HG02678 (cell line): Measurements from ENCODE around the gene FXYD6.
"Not testable (repeated sequence)": the region's sequence is repeated elsewhere in the genome, so short reads cannot be mapped to it uniquely, and the experiment has no call there.

Experiments used
- ATAC-seq: cut with Tn5 transposase; IDR thresholded peaks from one replicate; pipeline ENCODE4 v1.9.1; 2021; ENCODE audit warnings: mild to moderate bottlenecking, moderate library complexity; ENCODE audit not compliant: unreplicated experiment

FXYD6 gene, protein sequence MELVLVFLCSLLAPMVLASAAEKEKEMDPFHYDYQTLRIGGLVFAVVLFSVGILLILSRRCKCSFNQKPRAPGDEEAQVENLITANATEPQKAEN

DNA sequence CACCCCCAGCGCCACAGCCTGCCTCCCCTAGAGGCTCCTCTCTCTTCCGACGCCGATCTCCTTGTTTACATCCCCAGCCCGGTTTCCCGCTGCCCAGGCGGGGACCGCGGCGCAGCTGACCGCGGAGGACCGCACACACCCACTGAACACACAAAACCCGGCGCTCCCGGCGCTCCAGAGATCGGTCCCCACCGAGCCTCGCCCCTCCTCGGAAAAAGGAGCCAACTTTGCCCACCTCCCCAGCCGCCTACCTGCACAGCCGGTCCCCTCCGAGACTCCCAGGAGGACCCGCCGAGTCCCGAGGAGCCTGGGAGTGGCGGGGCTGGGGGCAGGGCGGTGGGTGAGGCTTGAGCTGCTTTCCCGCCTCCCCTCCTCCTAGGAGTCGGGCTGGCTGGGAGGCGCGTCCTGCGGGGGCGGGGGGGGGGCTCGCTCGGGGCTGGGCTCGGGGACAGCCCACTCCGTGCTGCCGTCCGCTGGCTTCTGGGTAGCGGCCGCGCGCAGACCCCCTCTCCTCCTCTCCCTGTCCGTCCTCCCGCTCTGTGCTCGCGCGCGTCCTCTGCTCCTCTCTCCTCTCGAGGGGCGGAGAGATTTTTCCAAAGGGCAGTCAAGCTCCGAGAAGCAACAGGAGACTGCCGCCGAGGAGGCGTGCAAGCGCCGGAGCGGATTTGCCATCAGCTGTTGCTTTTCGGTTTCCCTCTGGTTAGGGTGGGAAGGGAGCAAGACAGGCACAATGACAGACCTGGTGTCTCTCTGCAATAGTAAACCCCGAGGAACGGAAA lies at the start of gene FXYD6:
TSS of gene FXYD6 (minus strand) at position 318 of the 779 bp plus-strand sequence. CDS start 33,882 bp downstream, outside the sequence.
- no peak for ATAC-seq

DNA sequence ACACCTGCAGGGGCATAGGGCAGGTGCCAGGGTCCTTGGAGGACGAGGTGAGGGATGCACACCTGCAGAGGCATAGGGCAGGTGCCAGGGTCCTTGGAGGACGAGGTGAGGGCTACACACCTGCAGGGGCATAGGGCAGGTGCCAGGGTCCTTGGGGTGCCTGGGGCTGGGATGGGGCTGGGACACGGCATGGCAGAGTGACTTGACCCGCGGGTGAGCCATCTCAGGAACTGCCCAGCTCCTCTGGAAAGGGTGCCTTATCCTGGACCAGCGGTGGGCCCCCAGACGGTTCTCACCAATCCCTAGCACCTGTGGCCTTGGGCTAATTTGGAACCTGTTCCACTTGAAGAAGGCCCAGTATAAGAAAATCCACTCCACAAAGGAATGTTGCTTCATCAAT lies 49.7 kb upstream of the FXYD6 start:
- not testable (repeated sequence) for ATAC-seq

DNA sequence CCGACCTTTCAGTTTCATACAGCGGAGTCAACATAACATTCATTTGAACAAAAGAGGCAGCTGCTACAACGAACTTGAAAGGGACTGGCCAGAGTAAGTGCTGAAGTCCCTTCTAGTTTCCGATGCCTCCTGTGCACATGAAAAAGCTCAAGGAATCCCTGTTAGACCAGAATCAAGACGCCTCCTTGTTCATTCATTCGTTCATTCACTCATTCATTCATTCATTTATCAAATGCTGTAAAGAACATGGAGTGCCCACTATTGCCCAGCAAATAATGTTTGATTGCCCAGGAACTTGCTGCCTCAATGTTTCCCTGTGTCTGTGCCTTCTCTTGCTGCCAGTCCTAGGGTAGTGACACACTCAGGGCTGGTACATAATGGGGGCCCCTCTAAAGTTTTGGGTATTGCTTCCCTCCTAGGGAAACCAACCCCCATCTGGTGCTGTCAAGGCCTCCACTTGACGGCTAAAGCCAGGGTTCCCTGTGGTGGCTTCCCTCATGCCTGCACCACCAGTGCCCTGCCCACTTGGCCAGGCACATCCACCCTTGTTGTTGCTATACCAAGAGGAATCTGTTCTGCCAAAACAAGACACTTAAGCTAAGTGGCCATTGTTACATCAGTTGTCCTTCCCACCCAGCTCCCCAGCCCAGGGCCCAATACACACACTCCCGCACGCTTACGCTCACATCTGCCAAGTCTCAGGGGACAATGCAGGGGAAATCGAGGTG lies 48.9 kb upstream of the FXYD6 start:
- ATAC-seq: no peak

DNA sequence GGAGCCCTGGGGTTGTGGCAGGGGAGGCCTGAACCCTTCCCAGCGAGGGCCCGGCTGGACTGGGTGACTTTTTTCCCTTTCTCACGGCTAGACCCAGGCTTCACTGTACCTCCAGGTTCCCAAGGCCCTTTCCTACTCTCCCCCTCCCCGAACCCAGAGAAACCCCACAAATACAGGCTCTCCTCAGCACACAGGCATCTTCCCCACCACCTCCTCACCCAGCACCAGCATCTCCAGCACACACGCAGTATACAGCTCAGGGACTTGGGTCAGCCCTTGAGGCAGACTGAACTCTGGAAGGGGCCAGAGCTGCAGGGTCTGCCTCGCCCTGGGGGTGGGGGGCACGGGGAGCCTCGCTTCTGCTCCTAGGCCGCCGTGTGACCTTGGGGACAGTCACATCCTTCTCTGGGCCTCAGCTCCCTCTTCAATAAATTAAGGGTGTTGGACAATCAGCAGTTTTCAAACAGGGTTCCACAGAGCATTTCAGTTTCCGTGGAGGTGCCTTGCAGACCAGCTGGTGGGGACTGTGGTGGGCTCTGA lies 48.2 kb upstream of the FXYD6 start:
- no peak for ATAC-seq

DNA sequence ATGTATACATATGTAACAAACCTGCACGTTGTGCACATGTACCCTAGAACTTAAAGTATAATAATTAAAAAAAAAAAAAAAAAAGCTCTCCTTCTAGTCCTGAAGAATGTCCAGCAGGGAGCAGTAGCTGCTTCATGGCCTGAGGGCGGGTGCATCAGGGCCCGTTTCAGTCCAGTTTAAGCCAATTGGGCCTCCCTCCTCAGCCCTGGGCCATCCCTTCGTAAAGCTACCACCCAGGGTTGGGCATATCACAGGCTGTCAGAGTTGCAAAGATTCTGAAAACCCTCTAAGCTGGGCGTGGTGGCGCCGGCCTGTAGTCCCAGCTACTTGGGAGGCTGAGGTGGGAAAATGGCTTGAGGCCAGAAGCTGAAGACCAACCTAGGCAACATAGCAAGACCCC lies 47.3 kb upstream of the FXYD6 start:
- no peak for ATAC-seq

DNA sequence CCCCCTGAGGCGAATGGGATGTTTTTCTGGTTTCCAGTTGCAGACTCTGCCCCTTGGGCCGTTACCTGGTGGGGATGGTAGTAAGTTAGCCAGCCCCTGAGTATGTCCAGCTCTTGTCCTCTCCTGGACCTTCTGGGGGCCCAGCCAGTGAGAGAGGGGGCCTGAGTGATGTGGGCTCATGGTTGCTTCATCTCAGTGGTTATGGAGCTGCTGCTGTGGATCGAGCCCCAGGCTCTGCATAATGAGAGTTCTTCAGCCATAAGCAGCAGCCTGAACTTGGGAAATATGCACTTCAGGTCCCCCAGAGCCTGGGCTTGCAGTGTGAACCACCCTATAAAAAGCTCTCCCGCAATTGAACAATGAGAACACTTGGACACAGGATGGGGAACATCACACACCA lies 46.8 kb upstream of the FXYD6 start:
- no peak for ATAC-seq

DNA sequence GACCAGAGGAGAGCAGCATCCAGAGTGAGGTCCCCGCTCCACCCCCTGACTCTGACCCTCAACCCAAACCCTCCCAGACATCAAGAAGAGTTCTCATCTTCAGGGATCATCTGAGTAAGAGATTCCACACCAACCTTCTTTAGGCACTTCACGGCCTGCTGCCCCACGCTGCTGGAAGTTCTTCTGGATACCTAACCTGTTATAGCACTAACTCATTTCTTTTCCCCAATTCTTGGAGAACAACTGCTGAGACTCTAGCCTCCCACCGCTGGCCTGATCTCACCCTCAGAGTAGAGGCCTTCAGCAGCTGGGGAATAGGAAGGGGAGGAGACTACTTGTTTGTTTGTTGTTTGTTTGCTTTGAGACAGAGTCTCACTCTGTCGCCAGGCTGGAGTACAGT lies 45.4 kb upstream of the FXYD6 start:
- ATAC-seq: no peak

DNA sequence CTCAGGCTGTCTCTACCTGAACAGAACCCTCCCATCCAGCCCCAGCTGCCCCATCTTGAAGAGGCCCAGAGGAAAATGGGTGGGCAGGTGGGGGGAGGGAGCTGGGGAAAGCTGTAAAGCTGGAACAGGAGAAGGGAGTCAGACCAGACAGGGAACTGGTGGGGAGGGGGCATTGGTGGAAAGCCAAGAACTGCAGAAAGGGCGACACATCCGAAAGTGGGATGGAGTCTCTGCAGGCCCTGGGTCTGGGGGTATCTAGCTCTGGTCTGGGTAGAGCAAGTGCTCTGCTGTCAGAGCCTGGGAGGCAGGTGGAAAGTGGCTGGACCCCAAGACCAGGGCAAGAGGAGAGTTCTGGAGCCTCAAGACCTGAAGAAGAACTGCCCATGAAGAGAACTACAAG lies 45.0 kb upstream of the FXYD6 start:
- ATAC-seq: no peak

DNA sequence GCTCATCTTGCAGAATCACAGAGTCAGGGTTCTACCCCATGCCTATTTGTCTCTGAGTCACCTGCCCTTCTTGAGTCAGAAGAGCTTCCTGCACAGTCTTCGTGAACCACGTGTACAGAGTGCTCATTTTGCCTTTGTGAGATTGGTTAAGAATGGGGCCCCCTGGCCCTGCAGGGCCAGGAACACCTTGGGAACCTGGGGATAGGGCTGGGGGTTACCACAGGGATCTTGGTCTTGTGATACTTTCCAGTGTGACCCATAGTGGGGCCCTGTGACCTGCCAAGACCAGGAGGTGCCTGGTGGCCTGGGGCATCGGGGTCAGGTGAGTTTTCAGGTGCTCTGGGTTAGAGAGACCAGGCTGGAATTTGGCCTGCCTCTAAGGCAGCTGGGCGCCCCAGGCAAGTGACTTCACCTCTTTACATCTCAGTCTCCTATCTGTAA lies 43.3 kb upstream of the FXYD6 start:
- no peak for ATAC-seq

DNA sequence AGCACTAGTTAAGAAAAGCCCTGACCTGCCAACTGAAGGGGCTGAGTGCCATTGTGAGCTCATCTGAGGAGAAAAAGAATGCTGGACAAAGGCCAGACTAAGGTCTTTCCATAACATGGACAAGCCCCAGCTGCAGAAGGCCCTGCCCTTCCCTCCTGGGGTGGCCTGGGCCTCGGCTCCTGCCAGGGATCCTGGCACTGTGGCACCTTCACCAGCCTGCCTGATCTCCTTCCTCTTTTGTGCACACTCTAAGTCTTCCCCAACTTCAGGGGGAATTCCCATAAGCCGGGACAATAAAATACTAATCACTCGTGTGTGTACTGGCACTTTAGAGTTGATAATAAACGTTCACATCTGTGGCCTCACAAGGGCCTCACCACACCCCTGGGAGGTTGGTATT lies 42.9 kb upstream of the FXYD6 start:
- no peak for ATAC-seq

DNA sequence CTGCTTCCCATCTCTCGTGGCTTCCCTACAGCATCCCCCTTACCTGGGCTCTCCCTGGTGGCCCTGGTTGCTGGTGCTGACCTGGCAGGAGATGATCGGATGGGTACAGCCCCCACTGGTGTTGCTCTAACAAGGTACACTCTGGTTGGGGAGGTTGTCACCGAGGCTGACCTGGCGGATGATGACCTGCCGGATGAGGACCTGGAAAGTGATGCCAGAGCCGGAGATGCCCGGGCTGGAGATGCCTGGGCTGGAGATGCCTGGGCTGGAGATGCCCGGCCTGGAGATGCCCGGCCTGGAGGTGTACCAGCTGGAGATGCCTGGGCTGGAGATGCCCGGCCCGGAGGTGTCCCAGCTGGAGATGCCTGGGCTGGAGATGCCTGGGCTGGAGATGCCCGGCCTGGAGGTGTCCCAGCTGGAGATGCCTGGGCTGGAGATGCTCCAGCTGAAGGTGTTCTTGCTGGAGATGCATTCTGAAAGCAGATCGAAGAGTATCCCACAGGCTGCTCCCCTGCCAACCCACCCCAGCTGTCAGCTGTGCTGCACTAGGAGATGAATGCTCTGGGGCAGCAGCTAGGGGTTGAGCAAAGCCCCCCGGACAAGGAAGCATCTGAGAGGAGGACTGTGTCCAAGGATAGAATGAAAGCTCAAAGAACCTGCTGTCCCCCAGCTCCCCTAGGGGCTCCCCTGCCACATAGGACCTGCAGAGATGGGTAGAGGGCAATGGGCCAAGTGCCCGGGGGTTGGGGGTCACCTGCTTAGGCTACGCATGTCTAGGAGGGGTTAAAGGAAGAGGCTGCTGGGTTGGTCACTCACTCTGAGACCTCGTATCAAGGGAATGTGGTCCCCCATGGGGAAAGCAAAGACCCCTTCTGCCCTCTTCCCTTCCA lies 42.2 kb upstream of the FXYD6 start:
- no peak for ATAC-seq

DNA sequence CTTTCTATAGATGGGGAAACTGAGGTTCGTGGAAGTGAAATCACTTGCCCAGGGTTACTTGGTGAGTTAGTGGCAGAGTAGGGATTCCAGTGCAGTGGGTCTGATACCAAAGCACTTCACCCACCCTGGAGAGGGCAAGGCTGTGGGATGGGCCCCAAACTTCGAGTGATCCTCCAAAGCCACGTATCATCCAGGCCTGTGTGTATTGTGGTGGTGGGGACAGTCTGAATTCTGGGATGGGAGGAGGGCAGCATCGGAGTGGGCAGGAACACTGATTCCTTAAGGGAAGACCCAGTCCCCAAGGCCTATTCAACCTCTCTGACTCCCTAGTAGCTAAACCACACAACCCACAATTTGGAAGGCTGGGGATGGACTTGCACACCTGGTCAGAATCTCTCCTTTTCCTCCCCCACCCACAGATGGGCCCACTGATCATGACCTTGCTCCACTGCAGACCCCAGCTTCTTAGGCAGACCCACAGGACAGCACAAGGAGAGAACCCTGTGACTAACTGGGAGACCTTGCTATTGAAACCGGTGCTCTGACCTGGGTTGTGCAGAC lies 41.2 kb upstream of the FXYD6 start:
- no peak for ATAC-seq

DNA sequence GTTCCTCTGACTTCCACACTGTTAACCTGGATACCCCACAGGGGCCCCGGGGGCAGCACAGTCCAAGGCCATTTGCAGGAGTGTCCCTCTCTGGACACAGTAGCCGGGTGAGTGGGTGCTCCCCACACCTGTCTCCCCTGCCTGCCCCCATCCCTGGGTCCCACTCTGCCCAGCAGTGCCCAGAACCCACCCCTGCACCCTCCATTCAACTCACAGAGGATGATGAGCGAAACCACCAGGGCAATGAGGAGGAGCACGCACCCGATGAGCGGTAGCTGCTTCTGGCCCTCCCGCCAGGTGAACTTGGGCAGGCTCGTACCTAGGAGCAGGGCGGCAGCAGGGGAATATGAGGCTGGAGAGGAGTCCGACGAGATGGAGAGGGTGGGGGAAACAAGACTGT lies 40.5 kb upstream of the FXYD6 start:
- ATAC-seq: no peak

DNA sequence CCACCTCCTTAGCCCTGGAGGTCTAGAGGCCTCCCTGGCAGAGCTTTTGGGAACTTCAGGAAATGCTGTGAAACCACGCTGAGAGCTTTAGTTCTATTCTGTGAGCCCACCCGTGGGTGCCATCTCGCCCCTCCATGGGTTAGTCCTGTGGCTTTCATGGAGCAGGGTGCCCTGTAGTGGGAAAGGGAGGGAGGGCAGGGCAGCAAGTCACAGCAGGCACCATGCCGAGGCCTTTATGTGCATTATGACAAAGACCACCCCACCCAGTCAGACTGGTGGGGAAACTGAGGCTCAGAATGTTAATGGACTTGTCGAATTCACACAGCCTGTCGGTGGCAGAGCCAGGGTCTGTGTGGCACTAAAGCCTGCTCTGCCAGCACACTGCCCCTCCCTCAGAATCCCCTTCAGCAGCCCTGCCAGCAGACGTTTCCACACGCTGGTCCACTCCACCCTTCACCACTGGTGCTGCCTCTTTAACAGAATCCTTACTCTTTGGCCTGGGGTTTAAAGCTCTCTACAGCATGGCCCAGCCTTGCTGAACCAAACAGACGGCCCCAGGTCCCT lies 39.3 kb upstream of the FXYD6 start:
- no peak for ATAC-seq

DNA sequence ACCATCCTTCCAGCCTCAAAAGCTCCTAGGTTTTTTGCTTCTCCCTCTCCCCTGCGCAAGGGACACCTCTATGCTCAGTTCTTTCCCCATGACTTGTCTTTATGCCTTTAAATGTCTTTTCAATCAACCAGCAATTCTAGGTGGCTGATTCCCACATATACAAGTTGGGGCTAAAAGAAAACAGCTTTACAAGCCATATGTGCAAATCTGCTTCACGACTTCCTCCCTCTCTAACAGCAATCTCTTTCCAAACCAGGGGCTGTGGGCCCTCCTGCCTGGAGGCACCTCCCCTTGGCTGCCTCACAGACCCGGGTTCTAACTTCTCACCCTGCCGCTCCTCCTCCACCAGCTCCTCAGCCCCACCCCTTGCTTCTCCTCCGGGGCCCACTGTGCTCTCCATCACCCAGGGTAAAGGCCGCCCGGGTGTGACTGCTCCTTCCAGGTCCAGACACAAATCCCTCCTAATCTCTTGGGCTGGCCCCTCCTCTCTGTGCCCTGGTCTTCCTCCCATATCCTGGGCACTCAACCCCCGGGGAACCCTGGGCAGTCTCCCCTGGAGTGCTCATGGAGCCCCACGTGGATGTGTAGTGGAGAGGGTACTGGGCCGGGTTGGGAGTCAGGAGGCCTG lies 38.6 kb upstream of the FXYD6 start:
- ATAC-seq: no peak

DNA sequence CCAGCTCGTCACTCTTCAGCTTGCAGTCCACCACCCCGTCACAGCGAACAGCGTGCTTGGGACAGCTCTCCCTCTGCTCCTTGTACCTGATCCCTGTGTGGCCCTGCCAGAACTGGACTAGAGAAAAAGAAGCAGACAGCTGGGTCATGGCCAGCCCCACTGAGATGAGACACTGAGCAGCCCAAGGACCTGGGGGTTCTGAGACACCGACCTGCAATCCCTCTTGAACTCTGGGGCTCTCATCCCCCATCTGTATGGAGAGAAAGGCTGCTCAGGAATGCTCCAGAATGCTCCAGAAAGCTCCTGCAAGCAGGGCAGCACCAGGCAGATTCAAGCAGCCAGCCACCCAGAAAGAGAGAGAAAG lies 37.9 kb upstream of the FXYD6 start:
- ATAC-seq: no peak

DNA sequence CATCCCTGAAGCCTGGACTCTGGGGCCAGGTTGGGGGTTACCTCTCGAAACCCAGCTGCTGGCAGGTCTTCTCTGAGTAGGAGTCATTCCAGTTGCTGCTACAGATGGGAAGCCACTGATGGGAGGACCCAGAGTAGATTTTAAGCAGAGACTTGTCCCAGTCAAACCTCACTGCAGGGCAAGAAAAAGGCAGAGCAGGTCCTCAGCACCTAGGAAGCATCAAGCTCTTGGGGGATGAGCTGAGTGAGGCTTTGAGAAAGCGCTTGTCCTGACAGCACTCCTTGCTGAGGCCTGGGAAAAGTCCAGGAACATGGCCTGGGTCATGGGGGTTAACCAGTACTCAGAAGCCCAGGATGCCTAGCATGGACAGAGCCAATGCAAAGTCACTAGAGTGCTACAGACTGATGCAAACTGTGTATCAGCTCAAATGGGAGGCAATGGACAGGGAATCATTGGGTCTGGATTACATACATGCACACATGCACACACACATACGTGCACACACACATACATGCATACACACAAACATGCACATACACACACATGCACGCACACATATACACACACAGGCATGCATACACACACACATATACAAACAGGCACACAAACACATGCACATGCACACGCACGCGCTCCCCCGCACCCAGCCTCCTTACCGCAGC lies 37.4 kb upstream of the FXYD6 start:
- no peak for ATAC-seq

DNA sequence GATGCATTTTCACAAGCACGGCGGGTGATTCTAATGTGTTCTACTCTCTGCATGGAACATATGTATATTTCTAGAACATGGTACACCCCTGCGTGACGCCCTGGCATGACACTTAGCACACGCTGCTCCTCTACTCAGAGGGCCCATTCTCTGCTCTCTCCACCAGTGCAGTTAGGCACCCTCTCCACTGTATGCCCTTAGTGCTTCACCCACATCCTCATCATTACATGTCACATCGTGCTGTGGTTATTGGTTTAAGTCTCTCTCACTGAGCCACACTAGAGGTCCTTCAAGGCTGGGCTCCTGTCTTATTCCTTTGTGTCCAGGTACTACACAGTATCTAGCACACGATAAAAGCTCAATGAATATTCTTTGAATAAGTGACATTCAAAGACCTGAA lies 36.0 kb upstream of the FXYD6 start:
- ATAC-seq: no peak

DNA sequence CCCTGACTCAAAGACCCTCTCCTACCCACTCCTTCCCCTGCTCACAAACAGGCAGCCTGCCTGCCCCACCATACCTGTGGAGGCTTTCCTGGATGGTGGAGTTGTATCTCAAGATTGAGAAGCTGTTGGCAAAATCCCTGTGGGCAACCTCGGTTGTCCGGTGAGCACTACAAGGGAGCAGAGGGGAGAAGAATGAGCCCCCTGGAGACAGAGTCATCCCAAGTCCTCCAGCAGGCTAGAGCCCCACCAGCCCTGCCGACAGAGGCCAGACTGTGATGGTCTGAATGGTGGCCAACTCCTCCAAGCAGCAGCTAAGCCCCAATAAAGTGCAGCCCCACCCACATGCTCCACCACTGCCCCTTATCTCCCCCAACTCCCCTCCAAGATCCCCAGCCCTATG lies 35.2 kb upstream of the FXYD6 start:
- ATAC-seq: no peak
